Psoas muscle (tissue), 8 donors: ENCODE results near the gene TYRP1. TPM values are rescaled to one million over a fixed set of nuclear protein-coding genes. Genes with fewer than 3 reads are reported as not detected.

Source experiments
- ATAC-seq, 4 donors: fragments of 200-7000 bp; cut with Tn5 transposase; one replicate each; pipeline ENCODE4 v1.9.1; 2020; ENCODE audit warnings: moderate library complexity in 3 of 4, mild to moderate bottlenecking in 2 of 4
- DNase-seq, 2 donors: peaks; one replicate each; pipeline ENCODE4 v3.0.0-alpha.2; 2020
- H3K27ac ChIP-seq: fragments of 200-600 bp; one replicate; pipeline ENCODE4 v1.8.0; 2022
- H3K27me3 ChIP-seq, 3 donors: fragments of 200-600 bp in 1 of 3; one replicate each; pipeline versions ENCODE4 v1.6.1 to v1.8.0; 2013 to 2022; ENCODE audit warnings: low read length in 2 of 3, mild to moderate bottlenecking in 2 of 3, moderate library complexity in 1 of 3; ENCODE audit not compliant: insufficient read depth in 3 of 3
- H3K36me3 ChIP-seq, 2 donors: fragments of 200-600 bp in 1 of 2; one replicate each; pipeline versions ENCODE4 v1.6.1 to v1.8.0; 2013 to 2022; ENCODE audit warnings: low read depth in 1 of 2, mild to moderate bottlenecking in 1 of 2, moderate library complexity in 1 of 2; ENCODE audit not compliant: insufficient read depth in 1 of 2
- H3K4me1 ChIP-seq: fragments of 200-600 bp; one replicate; pipeline ENCODE4 v1.8.0; 2022
- H3K4me3 ChIP-seq: fragments of 200-600 bp; one replicate; pipeline ENCODE4 v1.8.0; 2022; ENCODE audit warnings: mild to moderate bottlenecking
- H3K9me3 ChIP-seq: fragments of 200-600 bp; one replicate; pipeline ENCODE4 v1.8.0; 2022
- CTCF ChIP-seq: fragments of 200-600 bp; IDR thresholded peaks from one replicate; pipeline ENCODE4 v1.8.0; 2022; ENCODE audit warnings: antibody characterized with exemption
- WGBS, 3 donors: extraction: QIAGEN DNeasy Blood & Tissue Kit; methylation state at CpG; one replicate each; pipeline versions ENCODE4 v1.1.6 to v1.1.7; 2013; 5-methylcytosine and 5-hydroxymethylcytosine counted together
- intact Hi-C, 2 donors: fragments of 100-400 bp; cut with DNase I; formaldehyde crosslinking; loops; one replicate each; pipeline versions ENCODE4 v1.11.0 to v1.14.2; 2022
- polyA plus RNA-seq, 3 donors: library from polyadenylated mRNA; stranded (reverse); fragments of 200-250 nt; gene quantifications; one replicate each; pipeline ENCODE4 v1.2.3, GENCODE V29; 2013
- total RNA-seq, 4 donors: library from RNA; stranded (reverse); fragmentation: NEBNext Ultra II Directional in 2 of 4; extraction: Animal tissue kit (Norgen Biotek cat#: 25700) in 2 of 4; gene quantifications; one replicate each; pipeline versions ENCODE4 v1.2.1 to v1.2.4, GENCODE V29; 2021 to 2023
- donor health status: healthy with polysubstance abuse.
- donor health status: DM: no; HTN: no; CAD: no; lungs with moderate emphysema.
- donor health status: Bipolar disorder and iron deficiency.
- donor health status: healthy.
- donor health status: DM: yes; HTN: yes; CAD: no.
- donor health status: DM: no; HTN: no; CAD: no.
- donor health status: DM: no; HTN: no; CAD: no.
- donor health status: DM: yes; HTN: yes; CAD: no.

Gene TYRP1
- total and polyA plus RNA-seq, 7 donors, result 0.31 to 10.7 (median 1.9) TPM

- Histone ChIP-seq H3K4me1 (no peaks in the 10 kb centered on the region), H3K9me3 (no peaks in the 10 kb centered on the region), H3K27ac (no peak overlapping the region), H3K27me3 (no peaks in the 10 kb centered on the region), H3K4me3 (no peak overlapping the region), H3K36me3 (no peaks in the 10 kb centered on the region)
- intact Hi-C loops, result no loop called here
- no peak for DNase-seq
- no peak for ATAC-seq
- 59 to 74% (median 71%) methylated on average over 3 of the region's 3 CpGs for WGBS, 3 donors
- TF ChIP-seq CTCF, result no peak
These were observed 60.7 kb downstream of the TYRP1 start for GRCh38 chr9:12753931-12754330.

GRCh38 chr9:12759761-12760160 is 66.6 kb downstream of the TYRP1 start:
- H3K4me3 ChIP-seq, result no peak overlapping the region
- DNase-seq (no peak), ATAC-seq (no peak)
- no peaks in the 10 kb centered on the region for H3K9me3 ChIP-seq
- intact Hi-C loops, result no loop called here
- WGBS, 3 donors, result 82 to 88% (median 86%) methylated on average over 1 of the region's 1 CpG
- no peak overlapping the region for H3K27ac ChIP-seq
- no peaks in the 10 kb centered on the region for H3K27me3 ChIP-seq
- H3K4me1 ChIP-seq, result no peaks in the 10 kb centered on the region
- TF ChIP-seq CTCF, result no peak
- no peaks in the 10 kb centered on the region for H3K36me3 ChIP-seq

Other genes starting within 250 kb of the TYRP1 start
- 1 to 10 TPM; 1.0 to 2.8 (median 2.2) TPM for gene LURAP1L, start 81.6 kb downstream of the TYRP1 start, total RNA-seq
- 1 to 10 TPM; 2.3 to 6.3 (median 2.7) TPM for gene LURAP1L, start 81.6 kb downstream of the TYRP1 start, polyA plus RNA-seq